Naive thymus-derived CD8-positive, alpha-beta T cell (primary cell): ENCODE measurements around the gene MPZL2. TPM values are rescaled to one million over a fixed set of nuclear protein-coding genes. Genes with fewer than 3 reads are reported as not detected.
A peak's percentile ranks its signal among the peaks of the same experiment; 100 is the strongest.

ENCODE experiments used
- ATAC-seq, 2 donors: fragments of 150-1000 bp; cut with Tn5 transposase in 1 of 2; sonication (Bioruptor Pico), chemical (Tn5 transposase) in 1 of 2; 1 replicate in 1 of 2; 2 replicates in 1 of 2; pipeline ENCODE4 v1.10.0; 2021; ENCODE audit warnings: mild to moderate bottlenecking in 2 of 2, moderate library complexity in 2 of 2
- POLR2A ChIA-PET: fragments of 350-600 bp; sonication (Branson Sonifier 250); formaldehyde crosslinking; loops from one replicate; lab custom pipeline; 2021; ENCODE audit warnings: antibody characterized with exemption; lab: Charles Lee
- DNase-seq, 10 donors: peaks; one replicate each; pipeline versions ENCODE4 v3.0.0 to v3.0.0-alpha.2; 2020 to 2022
- H3K27ac Mint-ChIP-seq, 10 donors: one replicate each; pipeline ENCODE4 v1.8.0; 2020 to 2022; ENCODE audit warnings: mild to moderate bottlenecking in 10 of 10, mixed read lengths in 10 of 10, moderate library complexity in 4 of 10, inconsistent platforms in 1 of 10
- H3K27me3 Mint-ChIP-seq, 5 donors: one replicate each; pipeline ENCODE4 v1.8.0; 2021 to 2022; ENCODE audit warnings: mixed read lengths in 5 of 5
- H3K36me3 Mint-ChIP-seq, 3 donors: one replicate each; pipeline ENCODE4 v1.8.0; 2020 to 2022; ENCODE audit warnings: mixed read lengths in 3 of 3, mild to moderate bottlenecking in 2 of 3, inconsistent platforms in 1 of 3
- H3K4me1 Mint-ChIP-seq, 4 donors: one replicate each; pipeline ENCODE4 v1.8.0; 2021 to 2022; ENCODE audit warnings: mixed read lengths in 4 of 4
- H3K4me3 Mint-ChIP-seq, 10 donors: one replicate each; pipeline ENCODE4 v1.8.0; 2020 to 2022; ENCODE audit warnings: mild to moderate bottlenecking in 10 of 10, mixed read lengths in 10 of 10, moderate library complexity in 6 of 10, inconsistent platforms in 1 of 10
- H3K9me3 Mint-ChIP-seq, 9 donors: one replicate each; pipeline ENCODE4 v1.8.0; 2020 to 2022; ENCODE audit warnings: mixed read lengths in 9 of 9, mild to moderate bottlenecking in 3 of 9, inconsistent platforms in 1 of 9, moderate library complexity in 1 of 9
- polyA plus RNA-seq, 3 donors: library from polyadenylated mRNA; unstranded; fragments of 300-500 nt; fragmentation: Illumina TruSeq; gene quantifications; one replicate each; pipeline ENCODE4 v1.2.3, GENCODE V29; 2021
- total RNA-seq, 8 experiments: library from RNA in 2 of 8; stranded (reverse) in 2 of 8; gene quantifications; one replicate each; pipeline ENCODE4 v1.2.3 and lab custom pipeline; 2021 to 2026

The MPZL2 gene
- total and polyA plus RNA-seq, 5 experiments from 2014 or later, result 0.94 to 3.1 (median 2.8) TPM

DNA sequence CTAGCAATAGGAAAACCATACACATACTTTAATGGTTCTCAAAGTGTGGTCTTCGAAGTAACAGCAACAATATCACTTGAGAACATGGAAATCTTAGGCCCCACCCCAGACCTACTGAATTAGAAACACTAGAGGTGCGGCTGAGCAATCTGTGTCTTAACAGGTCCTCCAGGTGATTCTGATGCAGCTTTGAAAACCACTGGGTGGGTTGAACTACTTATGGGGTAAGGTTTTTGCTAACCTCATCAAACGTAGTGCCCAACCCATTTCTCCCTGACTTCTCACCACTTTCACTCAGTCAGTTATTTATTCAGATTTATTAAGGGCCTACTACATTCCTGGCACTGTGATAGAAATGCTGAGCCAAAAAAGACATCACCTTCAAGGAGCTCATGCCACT, 3.7 kb downstream of the MPZL2 start:
- H3K27ac Mint-ChIP-seq, result peak overlapping the region; percentile 22 to 90 (median 49)
- peak; percentile 72 to 90 for ATAC-seq

GRCh38 chr11:118259138-118259537, 5.0 kb downstream of the MPZL2 start:
- Mint-ChIP-seq H3K36me3 (peaks cover 0 to 15% (median 7%) of the 10 kb centered on the region in 3 donors), H3K9me3 (no peaks in the 10 kb centered on the region), H3K4me1 (peaks cover 14 to 50% (median 43%) of the 10 kb centered on the region in 4 donors), H3K27me3 (peaks cover 0 to 2% (median 0%) of the 10 kb centered on the region in 5 donors), H3K4me3 (no peak overlapping the region), H3K27ac (peak overlapping the region in 1 of 10 donors; percentile 4)
- POLR2A ChIA-PET, result interaction anchor here (0.6 to 1.4 kb wide), 4 partner anchors 7 to 42 kb away, joined by 3 to 6 read pairs (median 5); partner anchors contain the start of gene MPZL3
- no peak for ATAC-seq
- DNase-seq, result no peak

More for the DNA sequence above, 3.7 kb downstream of the MPZL2 start:
- Mint-ChIP-seq H3K4me3 (peak overlapping the region in 4 of 10 donors; percentile 6 to 36 (median 16)), H3K27me3 (peaks cover 0 to 5% (median 0%) of the 10 kb centered on the region in 5 donors), H3K9me3 (no peaks in the 10 kb centered on the region), H3K4me1 (peaks cover 21 to 58% (median 50%) of the 10 kb centered on the region in 4 donors), H3K36me3 (peaks cover 0 to 12% (median 4%) of the 10 kb centered on the region in 3 donors)
- DNase-seq, result peak in 6 of 10 donors; percentile 30 to 63 (median 42)
- POLR2A ChIA-PET, result interaction anchor here (0.9 to 2.4 kb wide), 6 partner anchors 8 to 86 kb away, joined by 3 to 6 read pairs (median 4); partner anchors contain the start of genes JAML and MPZL3

DNA sequence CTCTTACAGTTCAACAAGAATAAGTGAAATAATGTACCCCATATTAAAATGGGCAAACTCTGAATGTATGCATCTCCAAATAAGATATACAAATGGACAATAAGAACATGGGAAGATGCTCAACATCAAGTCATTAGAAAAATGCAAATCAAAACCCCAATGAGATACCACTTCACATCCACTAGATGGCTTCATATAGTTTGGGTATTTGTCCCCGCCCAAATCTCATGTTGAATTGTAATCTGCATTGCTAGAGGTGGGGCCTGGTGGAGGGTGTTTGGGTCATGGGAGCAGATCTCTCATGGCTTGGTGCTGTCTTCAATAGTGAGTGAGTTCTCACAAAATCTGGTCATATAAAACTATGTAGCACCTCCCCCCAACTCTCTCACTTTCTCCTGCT, 5.7 kb downstream of the MPZL2 start:
- Mint-ChIP-seq H3K36me3 (peaks cover 0 to 15% (median 7%) of the 10 kb centered on the region in 3 donors), H3K27ac (peak overlapping the region in 1 of 10 donors; percentile 78), H3K4me3 (no peak overlapping the region), H3K27me3 (peaks cover 0 to 2% (median 0%) of the 10 kb centered on the region in 5 donors), H3K9me3 (no peaks in the 10 kb centered on the region), H3K4me1 (peaks cover 12 to 44% (median 36%) of the 10 kb centered on the region in 4 donors)
- no peak for DNase-seq
- no peak for ATAC-seq
- POLR2A ChIA-PET, result interaction anchor here (1.3 kb wide), 1 partner anchor 40 kb away, joined by 6 read pairs; no protein-coding TSS in a partner anchor

DNA sequence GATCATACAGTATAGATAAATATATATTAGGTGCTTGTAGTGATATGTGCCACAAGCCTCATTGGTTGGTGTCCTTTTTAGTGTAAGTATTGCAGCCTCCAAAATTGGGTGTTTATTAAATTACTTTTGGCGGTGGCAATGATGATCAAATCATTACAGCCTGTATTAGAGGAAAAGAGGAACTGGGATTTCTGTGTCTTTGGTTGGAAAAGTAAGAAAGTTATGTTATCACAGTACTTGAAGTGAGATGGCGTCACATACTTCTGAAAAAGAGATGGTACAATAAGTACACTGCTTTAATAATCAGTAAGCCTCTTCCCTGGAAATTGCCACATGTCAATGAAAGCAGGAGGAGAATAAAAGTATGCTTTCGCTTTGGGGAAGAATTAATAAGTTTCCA, 11.4 kb downstream of the MPZL2 start:
- ATAC-seq (no peak), DNase-seq (no peak)
- Mint-ChIP-seq H3K36me3 (peaks cover 0 to 7% (median 7%) of the 10 kb centered on the region in 3 donors), H3K4me1 (peaks cover 11 to 38% (median 29%) of the 10 kb centered on the region in 4 donors), H3K9me3 (no peaks in the 10 kb centered on the region), H3K27ac (peak overlapping the region; percentile 99 to 100 (median 100)), H3K27me3 (peaks cover 0 to 3% (median 0%) of the 10 kb centered on the region in 5 donors), H3K4me3 (peak overlapping the region; percentile 95 to 99 (median 98))
- POLR2A ChIA-PET, result interaction anchor here (0.8 to 3.4 kb wide), 18 partner anchors 9 to 107 kb away, joined by 3 to 34 read pairs (median 6); partner anchors contain the start of genes CD3E, JAML, MPZL2 and UBE4A

DNA sequence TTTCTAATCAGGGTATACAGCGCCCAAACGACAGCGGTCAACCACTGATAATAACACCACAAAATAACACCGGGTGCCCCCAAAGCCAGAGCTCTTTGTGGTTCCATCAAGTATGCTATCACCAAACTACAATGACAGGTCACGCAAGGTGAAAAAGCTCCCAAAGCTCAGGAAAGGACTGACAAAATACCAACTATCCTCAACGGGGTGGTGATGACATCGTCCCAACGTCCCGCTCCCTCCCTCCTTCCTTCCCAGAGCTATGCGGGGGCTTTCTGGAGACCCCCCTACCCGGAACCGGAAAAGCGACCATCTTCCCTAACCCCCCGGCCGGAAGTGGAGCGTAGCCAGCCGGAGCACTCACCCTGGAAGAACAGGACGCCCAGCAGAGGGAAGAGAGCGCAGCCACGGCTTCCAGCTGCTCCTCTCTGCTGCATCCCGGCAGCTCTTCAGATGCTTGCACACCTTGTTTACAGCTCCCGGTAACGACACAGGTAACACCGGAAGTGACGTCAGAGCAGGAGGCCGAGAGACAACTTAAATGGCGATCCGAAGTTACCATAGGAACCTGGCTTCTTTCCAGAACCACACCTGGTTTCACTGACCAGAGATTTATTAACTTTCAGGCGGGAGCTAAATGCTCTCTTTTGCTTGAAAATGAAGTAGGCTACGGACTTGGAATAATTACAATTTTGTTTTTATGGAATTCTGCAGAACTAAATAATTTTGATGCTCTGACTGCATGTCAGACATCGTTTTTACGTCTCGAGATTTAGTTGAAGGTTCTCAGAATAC, 12.0 kb downstream of the MPZL2 start, which contains the start of gene MPZL3:
TSS of gene MPZL3 (minus strand) at position 508 of the 795 bp plus-strand sequence. CDS start at position 437, 71 bp downstream.
- Mint-ChIP-seq H3K27ac (peak within 1 kb of the TSS; percentile 99 to 100 (median 100)), H3K27me3 (peaks cover 0 to 3% (median 0%) of the 10 kb centered on the region in 5 donors), H3K4me1 (peaks cover 14 to 44% (median 35%) of the 10 kb centered on the region in 4 donors), H3K4me3 (peak within 1 kb of the TSS; percentile 95 to 99 (median 98)), H3K9me3 (no peaks in the 10 kb centered on the region), H3K36me3 (peaks cover 0 to 7% (median 5%) of the 10 kb centered on the region in 3 donors)
- DNase-seq (peak; percentile 64 to 96 (median 91)), ATAC-seq (peak; percentile 79 to 88)
- POLR2A ChIA-PET, result interaction anchor here (0.7 to 3.4 kb wide), 24 partner anchors 8 to 184 kb away, joined by 3 to 34 read pairs (median 5); partner anchors contain the start of genes CD3E, JAML, KMT2A and MPZL2

- POLR2A ChIA-PET, result interaction anchor here (1.1 to 2.7 kb wide), 3 partner anchors 22 to 45 kb away, joined by 3 to 16 read pairs (median 4); partner anchors contain the start of gene JAML
- Mint-ChIP-seq H3K36me3 (peaks cover 0 to 7% (median 0%) of the 10 kb centered on the region in 3 donors), H3K4me1 (peaks cover 33 to 77% (median 64%) of the 10 kb centered on the region in 4 donors), H3K4me3 (peak overlapping the region in 2 of 10 donors; percentile 19 to 33), H3K9me3 (no peaks in the 10 kb centered on the region), H3K27me3 (peaks cover 0 to under 1% (median 0%) of the 10 kb centered on the region in 5 donors), H3K27ac (peak overlapping the region in 8 of 10 donors; percentile 41 to 93 (median 74))
- ATAC-seq (no peak), DNase-seq (no peak)
These were observed 17.1 kb downstream of the MPZL2 start for GRCh38 chr11:118247041-118247440.

DNA sequence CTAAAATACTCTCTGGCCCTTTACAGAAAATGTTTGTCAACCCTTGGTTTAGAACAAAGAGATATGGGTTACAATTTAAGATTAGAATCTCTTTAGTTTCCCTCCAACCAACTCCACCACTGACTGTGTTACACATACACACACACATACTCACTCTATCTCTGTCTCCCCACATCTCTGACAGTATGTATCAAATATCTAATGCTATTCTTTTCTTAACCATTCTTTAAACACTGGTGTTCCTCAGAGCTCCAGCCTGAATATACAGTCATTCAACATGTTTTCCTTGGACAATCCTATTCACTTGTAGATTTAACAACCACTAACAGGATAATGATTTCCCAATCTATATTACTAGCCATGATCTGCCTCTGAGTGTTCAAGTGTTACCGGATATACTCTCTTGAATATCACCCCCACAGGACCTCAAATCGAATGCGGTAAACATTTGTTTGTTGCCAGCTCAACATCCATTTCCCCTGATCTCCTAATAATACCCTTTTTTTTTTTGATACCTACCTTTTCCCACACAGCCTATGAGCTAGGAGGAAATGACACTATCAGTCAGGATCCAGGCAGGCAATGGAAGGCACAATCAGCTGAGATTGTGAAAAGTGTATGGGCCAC, 18.0 kb downstream of the MPZL2 start:
- DNase-seq (no peak), ATAC-seq (no peak)
- peaks cover 38 to 81% (median 70%) of the 10 kb centered on the region in 4 donors for H3K4me1 Mint-ChIP-seq
- no peaks in the 10 kb centered on the region for H3K9me3 Mint-ChIP-seq
- peak overlapping the region in 1 of 10 donors; percentile 37 for H3K4me3 Mint-ChIP-seq
- POLR2A ChIA-PET, result interaction anchor here (0.9 to 2.7 kb wide), 5 partner anchors 11 to 44 kb away, joined by 3 to 16 read pairs (median 4); partner anchors contain the start of genes JAML and MPZL2
- H3K27me3 Mint-ChIP-seq, result no peaks in the 10 kb centered on the region
- H3K27ac Mint-ChIP-seq, result peak overlapping the region; percentile 1 to 93 (median 72)
- H3K36me3 Mint-ChIP-seq, result peaks cover 0 to 7% (median 0%) of the 10 kb centered on the region in 3 donors

DNA sequence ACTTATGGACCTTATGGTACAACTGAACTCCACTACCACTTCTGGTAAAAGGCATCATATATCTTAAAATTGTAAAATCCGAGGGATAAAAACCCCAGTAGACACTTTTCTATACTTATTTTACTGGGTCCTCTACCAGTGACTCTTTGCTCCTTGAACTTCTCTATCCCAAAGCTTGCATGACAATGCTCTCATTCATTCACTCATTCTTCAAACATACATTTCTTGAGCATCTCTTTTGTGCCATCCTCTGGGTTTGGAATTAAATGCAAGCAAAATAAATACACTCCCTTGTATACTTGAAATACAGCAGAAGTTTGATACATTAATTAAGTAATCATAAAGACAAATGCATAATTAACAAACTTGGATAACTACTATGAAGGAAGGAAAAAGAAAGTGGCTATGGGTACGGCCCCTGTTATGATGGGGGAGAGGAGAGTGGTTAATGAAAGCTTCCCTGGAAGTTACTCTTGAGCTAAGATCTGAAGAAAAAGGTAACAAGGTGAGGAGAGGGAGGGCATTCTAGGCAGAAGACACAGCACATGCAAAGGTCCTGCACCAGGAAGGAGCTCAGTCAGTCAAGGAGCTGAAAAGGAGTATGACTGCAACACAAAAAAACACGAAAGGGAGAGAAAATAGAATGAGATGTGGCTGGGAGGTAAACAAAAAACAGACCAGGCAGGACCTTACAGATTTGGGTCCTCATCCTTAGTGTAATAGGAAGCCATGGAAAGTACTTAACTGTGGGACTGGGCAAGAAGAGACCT, 19.9 kb downstream of the MPZL2 start:
- no peak for DNase-seq
- no peaks in the 10 kb centered on the region for H3K9me3 Mint-ChIP-seq
- peaks cover 45 to 87% (median 77%) of the 10 kb centered on the region in 4 donors for H3K4me1 Mint-ChIP-seq
- H3K4me3 Mint-ChIP-seq, result no peak overlapping the region
- H3K27ac Mint-ChIP-seq, result peak overlapping the region; percentile 6 to 93 (median 36)
- POLR2A ChIA-PET, result interaction anchor here (1.0 to 1.7 kb wide), 2 partner anchors 16 to 42 kb away, joined by 4 to 5 read pairs; no protein-coding TSS in a partner anchor
- ATAC-seq, result no peak
- H3K36me3 Mint-ChIP-seq, result peaks cover 0 to 7% (median 0%) of the 10 kb centered on the region in 3 donors
- H3K27me3 Mint-ChIP-seq, result no peaks in the 10 kb centered on the region

GRCh38 chr11:118243161-118243560, 20.9 kb downstream of the MPZL2 start:
- Mint-ChIP-seq H3K36me3 (peaks cover 0 to 16% (median 3%) of the 10 kb centered on the region in 3 donors), H3K27me3 (no peaks in the 10 kb centered on the region), H3K4me1 (peaks cover 50 to 92% (median 86%) of the 10 kb centered on the region in 4 donors), H3K9me3 (no peaks in the 10 kb centered on the region), H3K4me3 (peak overlapping the region in 1 of 10 donors; percentile 56), H3K27ac (peak overlapping the region in 9 of 10 donors; percentile 29 to 93 (median 73))
- ATAC-seq, result no peak
- POLR2A ChIA-PET, result interaction anchor here (1.6 to 2.0 kb wide), 2 partner anchors 18 to 41 kb away, joined by 4 to 10 read pairs; partner anchors contain the start of gene JAML
- DNase-seq, result no peak

DNA sequence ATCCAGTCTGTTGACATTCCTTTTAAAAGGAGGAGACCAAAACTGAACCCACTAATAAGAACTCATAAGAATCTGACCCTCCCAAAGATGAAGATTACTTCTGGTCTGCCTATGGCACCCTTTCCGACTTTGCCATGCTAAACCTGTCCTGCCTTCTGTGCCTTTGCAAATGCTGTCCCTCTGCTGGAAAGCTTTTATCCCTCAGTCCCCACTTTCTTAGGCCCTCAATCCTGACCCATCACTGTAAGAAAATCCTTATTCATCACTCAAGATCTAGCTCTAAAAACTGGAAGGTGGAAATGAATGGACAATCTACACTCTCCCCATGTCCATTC, 22.4 kb downstream of the MPZL2 start:
- ATAC-seq (no peak), DNase-seq (no peak)
- Mint-ChIP-seq H3K36me3 (peaks cover 0 to 23% (median 6%) of the 10 kb centered on the region in 3 donors), H3K4me3 (peak overlapping the region in 9 of 10 donors; percentile 41 to 82 (median 65)), H3K27ac (peak overlapping the region; percentile 4 to 93 (median 72)), H3K9me3 (no peaks in the 10 kb centered on the region), H3K27me3 (no peaks in the 10 kb centered on the region), H3K4me1 (peaks cover 42 to 88% (median 75%) of the 10 kb centered on the region in 4 donors)
- POLR2A ChIA-PET, result interaction anchor here (0.6 to 3.1 kb wide), 9 partner anchors 10 to 1001 kb away, joined by 3 to 15 read pairs (median 4); partner anchors contain the start of genes JAML and MPZL3
